ENCODE measurements around the gene MXD4.
A peak's percentile ranks its signal among the peaks of the same experiment; 100 is the strongest.
"Not testable (repeated sequence)": the region's sequence is repeated elsewhere in the genome, so short reads cannot be mapped to it uniquely, and the experiment has no call there.

The MXD4 gene

GRCh38 chr4:2241410-2242353, 20.2 kb downstream of the MXD4 start, which contains the start of the genes HAUS3 and POLN:
Gene HAUS3, minus strand, starts transcription at chr4:2242121. Its CDS starts 1,175 bp downstream, at chr4:2240946.
Gene POLN, minus strand, starts transcription at chr4:2242121. Its CDS starts 12,890 bp downstream, at chr4:2229231.
- DNase-seq: peak; percentile 97
- in situ Hi-C loops (cut with MboI; ENCODE audit: low pct_unique_long_range_greater_than_20kb, low sequenced_read_pairs): no loop called here

- in situ Hi-C loops (cut with MboI; ENCODE audit: low pct_unique_long_range_greater_than_20kb, low sequenced_read_pairs): no loop called here
- DNase-seq: no peak
These were observed 20.9 kb downstream of the MXD4 start for GRCh38 chr4:2241003-2241402.

- in situ Hi-C loops (cut with MboI; ENCODE audit: low pct_unique_long_range_greater_than_20kb, low sequenced_read_pairs): no loop called here
- DNase-seq: no peak
These were observed 24.8 kb downstream of the MXD4 start for GRCh38 chr4:2236944-2237666.

- in situ Hi-C loops (cut with MboI; ENCODE audit: low pct_unique_long_range_greater_than_20kb, low sequenced_read_pairs): no loop called here
- no peak for DNase-seq
These were observed 30.8 kb downstream of the MXD4 start for GRCh38 chr4:2231082-2231481.

- DNase-seq: no peak
- in situ Hi-C loops (cut with MboI; ENCODE audit: low pct_unique_long_range_greater_than_20kb, low sequenced_read_pairs): no loop called here
These were observed 35.6 kb downstream of the MXD4 start for GRCh38 chr4:2226261-2226660.

- no peak for DNase-seq
- in situ Hi-C loops (cut with MboI; ENCODE audit: low pct_unique_long_range_greater_than_20kb, low sequenced_read_pairs): no loop called here
These were observed 39.1 kb downstream of the MXD4 start for GRCh38 chr4:2222838-2223237.

GRCh38 chr4:2221378-2221777, 40.5 kb downstream of the MXD4 start:
- DNase-seq; in situ Hi-C loops (cut with MboI; ENCODE audit: low pct_unique_long_range_greater_than_20kb, low sequenced_read_pairs): not testable (repeated sequence)

- in situ Hi-C loops (cut with MboI; ENCODE audit: low pct_unique_long_range_greater_than_20kb, low sequenced_read_pairs): no loop called here
- DNase-seq: peak; percentile 78
These were observed 41.8 kb downstream of the MXD4 start for GRCh38 chr4:2220016-2220630.

- no peak for DNase-seq
- in situ Hi-C loops (cut with MboI; ENCODE audit: low pct_unique_long_range_greater_than_20kb, low sequenced_read_pairs): no loop called here
These were observed 42.6 kb downstream of the MXD4 start for GRCh38 chr4:2219233-2219760.

GRCh38 chr4:2218436-2218835, 43.5 kb downstream of the MXD4 start:
- DNase-seq: no peak
- in situ Hi-C loops (cut with MboI; ENCODE audit: low pct_unique_long_range_greater_than_20kb, low sequenced_read_pairs): no loop called here

- DNase-seq: no peak
- in situ Hi-C loops (cut with MboI; ENCODE audit: low pct_unique_long_range_greater_than_20kb, low sequenced_read_pairs): no loop called here
These were observed 44.2 kb downstream of the MXD4 start for GRCh38 chr4:2217726-2218125.

GRCh38 chr4:2212831-2213230, 49.1 kb downstream of the MXD4 start:
- in situ Hi-C loops (cut with MboI; ENCODE audit: low pct_unique_long_range_greater_than_20kb, low sequenced_read_pairs): no loop called here
- no peak for DNase-seq

- in situ Hi-C loops (cut with MboI; ENCODE audit: low pct_unique_long_range_greater_than_20kb, low sequenced_read_pairs); DNase-seq: not testable (repeated sequence)
These were observed 59.1 kb downstream of the MXD4 start for GRCh38 chr4:2202789-2203188.
